ENCODE results near the gene FBXL15.

FBXL15 gene

GRCh38 chr10:102420714-102421506, at the start of gene FBXL15:
TSS of gene FBXL15 (plus strand) at chr10:102420836. CDS start at chr10:102421130, 294 bp downstream.
- H3K4me3 ChIP-seq (replicated peaks; ENCODE audit: low read depth, low read length), result peak within 1 kb of the TSS; percentile 86
- TF ChIP-seq, protein P1, sequence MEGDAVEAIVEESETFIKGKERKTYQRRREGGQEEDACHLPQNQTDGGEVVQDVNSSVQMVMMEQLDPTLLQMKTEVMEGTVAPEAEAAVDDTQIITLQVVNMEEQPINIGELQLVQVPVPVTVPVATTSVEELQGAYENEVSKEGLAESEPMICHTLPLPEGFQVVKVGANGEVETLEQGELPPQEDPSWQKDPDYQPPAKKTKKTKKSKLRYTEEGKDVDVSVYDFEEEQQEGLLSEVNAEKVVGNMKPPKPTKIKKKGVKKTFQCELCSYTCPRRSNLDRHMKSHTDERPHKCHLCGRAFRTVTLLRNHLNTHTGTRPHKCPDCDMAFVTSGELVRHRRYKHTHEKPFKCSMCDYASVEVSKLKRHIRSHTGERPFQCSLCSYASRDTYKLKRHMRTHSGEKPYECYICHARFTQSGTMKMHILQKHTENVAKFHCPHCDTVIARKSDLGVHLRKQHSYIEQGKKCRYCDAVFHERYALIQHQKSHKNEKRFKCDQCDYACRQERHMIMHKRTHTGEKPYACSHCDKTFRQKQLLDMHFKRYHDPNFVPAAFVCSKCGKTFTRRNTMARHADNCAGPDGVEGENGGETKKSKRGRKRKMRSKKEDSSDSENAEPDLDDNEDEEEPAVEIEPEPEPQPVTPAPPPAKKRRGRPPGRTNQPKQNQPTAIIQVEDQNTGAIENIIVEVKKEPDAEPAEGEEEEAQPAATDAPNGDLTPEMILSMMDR (IDR thresholded peaks at IDR 0.05; ENCODE audit: low read length, missing control alignments), result no peak
- peak; percentile 97 for DNase-seq (ENCODE audit: low read depth)

GRCh38 chr10:102371295-102371694, 49.3 kb upstream of the FBXL15 start:
- H3K4me3 ChIP-seq (replicated peaks; ENCODE audit: low read depth, low read length), result no peak overlapping the region
- no peak for DNase-seq (ENCODE audit: low read depth)
- TF ChIP-seq, protein P1 (IDR thresholded peaks at IDR 0.05; ENCODE audit: low read length, missing control alignments), result no peak

GRCh38 chr10:102375250-102375649, 45.4 kb upstream of the FBXL15 start:
- TF ChIP-seq, protein P1 (IDR thresholded peaks at IDR 0.05; ENCODE audit: low read length, missing control alignments), result peak; percentile 10
- H3K4me3 ChIP-seq (replicated peaks; ENCODE audit: low read depth, low read length), result no peak overlapping the region
- peak; percentile 7 for DNase-seq (ENCODE audit: low read depth)

DNA sequence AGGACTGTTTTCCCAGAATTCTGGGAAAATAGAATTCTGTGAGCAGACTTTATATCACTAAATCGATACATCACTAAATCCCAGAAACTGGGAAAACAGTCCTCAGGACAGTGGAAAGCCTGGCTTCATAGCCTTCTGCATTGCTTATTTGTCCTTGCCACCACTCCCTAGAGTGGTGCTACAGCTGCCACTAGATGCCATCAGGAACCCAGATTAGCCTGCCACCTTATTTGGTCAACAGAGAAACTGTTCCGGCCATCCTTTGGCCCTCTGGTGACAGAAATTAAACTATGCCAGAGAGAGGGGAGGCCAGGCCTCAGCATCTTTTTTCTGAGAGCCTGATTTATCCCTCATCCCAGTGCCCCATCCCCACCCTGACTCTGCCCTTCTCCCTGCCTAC, 44.8 kb upstream of the FBXL15 start:
- TF ChIP-seq, protein P1 (IDR thresholded peaks at IDR 0.05; ENCODE audit: low read length, missing control alignments), result no peak
- DNase-seq (ENCODE audit: low read depth), result no peak
- H3K4me3 ChIP-seq (replicated peaks; ENCODE audit: low read depth, low read length), result no peak overlapping the region

- no peak for DNase-seq (ENCODE audit: low read depth)
- H3K4me3 ChIP-seq (replicated peaks; ENCODE audit: low read depth, low read length), result no peak overlapping the region
- TF ChIP-seq, protein P1 (IDR thresholded peaks at IDR 0.05; ENCODE audit: low read length, missing control alignments), result no peak
These were observed 43.7 kb upstream of the FBXL15 start for GRCh38 chr10:102376901-102377300.

GRCh38 chr10:102379383-102379782, 41.3 kb upstream of the FBXL15 start:
- no peak for DNase-seq (ENCODE audit: low read depth)
- H3K4me3 ChIP-seq (replicated peaks; ENCODE audit: low read depth, low read length), result no peak overlapping the region
- TF ChIP-seq, protein P1 (IDR thresholded peaks at IDR 0.05; ENCODE audit: low read length, missing control alignments), result no peak

GRCh38 chr10:102381983-102382382, 38.7 kb upstream of the FBXL15 start:
- H3K4me3 ChIP-seq (replicated peaks; ENCODE audit: low read depth, low read length), result no peak overlapping the region
- no peak for DNase-seq (ENCODE audit: low read depth)
- TF ChIP-seq, protein P1 (IDR thresholded peaks at IDR 0.05; ENCODE audit: low read length, missing control alignments), result no peak
